ENCODE results near the gene KCNT2.

KCNT2 gene

DNA sequence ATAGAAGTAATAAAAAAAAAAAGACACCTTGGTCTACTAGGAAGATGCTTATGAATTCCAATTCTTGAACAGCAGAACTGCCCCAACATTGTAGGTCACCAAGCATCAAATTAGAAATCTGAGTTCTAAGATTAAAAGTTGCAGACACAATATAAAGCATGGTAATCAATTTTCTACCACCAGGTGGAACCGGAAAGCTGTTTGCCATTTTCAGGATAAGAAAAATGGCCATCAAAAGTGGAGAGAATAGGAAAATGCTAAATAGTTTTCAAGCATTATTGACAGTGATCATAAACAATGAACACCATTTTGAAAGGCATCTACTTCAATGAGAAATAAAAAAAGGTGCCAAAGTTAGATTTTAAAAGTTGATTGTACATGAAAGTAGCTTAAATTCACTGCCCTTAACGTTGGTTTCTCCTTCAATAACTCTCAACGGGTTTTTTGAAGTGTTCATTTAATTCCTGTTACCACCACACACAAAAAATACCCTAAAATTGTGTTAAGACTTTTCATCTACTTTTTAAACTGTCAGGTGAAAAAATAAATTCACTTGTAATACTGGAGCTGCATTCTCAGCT is 252.9 kb downstream of the KCNT2 start:
- Histone ChIP-seq H3K27ac (ENCODE audit: extremely low read depth, low read depth, low read length) (no peak overlapping the region), H3K4me1 (ENCODE audit: control insufficient read depth, insufficient read depth, low read length) (no peaks in the 10 kb centered on the region), H3K9me3 (ENCODE audit: control insufficient read depth, insufficient read depth, low read depth, low read length) (no peaks in the 10 kb centered on the region), H3K36me3 (ENCODE audit: control insufficient read depth in 2 of 2, insufficient read depth in 1 of 2, low read length in 2 of 2) (no peaks in the 10 kb centered on the region), H3K4me3 (ENCODE audit: low read depth, low read length) (no peak overlapping the region)
- TF ChIP-seq ZNF514 (tag by site-specific recombination; IDR thresholded peaks at IDR 0.05), result no peak
- no peak for TF ChIP-seq ZBTB48 (tag by site-specific recombination; IDR thresholded peaks at IDR 0.05)
- no peak for TF ChIP-seq ZFP41 (tag by site-specific recombination; IDR thresholded peaks at IDR 0.05; ENCODE audit: borderline replicate concordance)
- no peak for TF ChIP-seq PRDM1 (tag by site-specific recombination; IDR thresholded peaks at IDR 0.05)
- TF ChIP-seq, protein P1, sequence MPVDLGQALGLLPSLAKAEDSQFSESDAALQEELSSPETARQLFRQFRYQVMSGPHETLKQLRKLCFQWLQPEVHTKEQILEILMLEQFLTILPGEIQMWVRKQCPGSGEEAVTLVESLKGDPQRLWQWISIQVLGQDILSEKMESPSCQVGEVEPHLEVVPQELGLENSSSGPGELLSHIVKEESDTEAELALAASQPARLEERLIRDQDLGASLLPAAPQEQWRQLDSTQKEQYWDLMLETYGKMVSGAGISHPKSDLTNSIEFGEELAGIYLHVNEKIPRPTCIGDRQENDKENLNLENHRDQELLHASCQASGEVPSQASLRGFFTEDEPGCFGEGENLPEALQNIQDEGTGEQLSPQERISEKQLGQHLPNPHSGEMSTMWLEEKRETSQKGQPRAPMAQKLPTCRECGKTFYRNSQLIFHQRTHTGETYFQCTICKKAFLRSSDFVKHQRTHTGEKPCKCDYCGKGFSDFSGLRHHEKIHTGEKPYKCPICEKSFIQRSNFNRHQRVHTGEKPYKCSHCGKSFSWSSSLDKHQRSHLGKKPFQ (tag by site-specific recombination; IDR thresholded peaks at IDR 0.05), result no peak
- TF ChIP-seq, protein P2, sequence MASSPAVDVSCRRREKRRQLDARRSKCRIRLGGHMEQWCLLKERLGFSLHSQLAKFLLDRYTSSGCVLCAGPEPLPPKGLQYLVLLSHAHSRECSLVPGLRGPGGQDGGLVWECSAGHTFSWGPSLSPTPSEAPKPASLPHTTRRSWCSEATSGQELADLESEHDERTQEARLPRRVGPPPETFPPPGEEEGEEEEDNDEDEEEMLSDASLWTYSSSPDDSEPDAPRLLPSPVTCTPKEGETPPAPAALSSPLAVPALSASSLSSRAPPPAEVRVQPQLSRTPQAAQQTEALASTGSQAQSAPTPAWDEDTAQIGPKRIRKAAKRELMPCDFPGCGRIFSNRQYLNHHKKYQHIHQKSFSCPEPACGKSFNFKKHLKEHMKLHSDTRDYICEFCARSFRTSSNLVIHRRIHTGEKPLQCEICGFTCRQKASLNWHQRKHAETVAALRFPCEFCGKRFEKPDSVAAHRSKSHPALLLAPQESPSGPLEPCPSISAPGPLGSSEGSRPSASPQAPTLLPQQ (tag by site-specific recombination; IDR thresholded peaks at IDR 0.05), result no peak
- TF ChIP-seq, protein P3, sequence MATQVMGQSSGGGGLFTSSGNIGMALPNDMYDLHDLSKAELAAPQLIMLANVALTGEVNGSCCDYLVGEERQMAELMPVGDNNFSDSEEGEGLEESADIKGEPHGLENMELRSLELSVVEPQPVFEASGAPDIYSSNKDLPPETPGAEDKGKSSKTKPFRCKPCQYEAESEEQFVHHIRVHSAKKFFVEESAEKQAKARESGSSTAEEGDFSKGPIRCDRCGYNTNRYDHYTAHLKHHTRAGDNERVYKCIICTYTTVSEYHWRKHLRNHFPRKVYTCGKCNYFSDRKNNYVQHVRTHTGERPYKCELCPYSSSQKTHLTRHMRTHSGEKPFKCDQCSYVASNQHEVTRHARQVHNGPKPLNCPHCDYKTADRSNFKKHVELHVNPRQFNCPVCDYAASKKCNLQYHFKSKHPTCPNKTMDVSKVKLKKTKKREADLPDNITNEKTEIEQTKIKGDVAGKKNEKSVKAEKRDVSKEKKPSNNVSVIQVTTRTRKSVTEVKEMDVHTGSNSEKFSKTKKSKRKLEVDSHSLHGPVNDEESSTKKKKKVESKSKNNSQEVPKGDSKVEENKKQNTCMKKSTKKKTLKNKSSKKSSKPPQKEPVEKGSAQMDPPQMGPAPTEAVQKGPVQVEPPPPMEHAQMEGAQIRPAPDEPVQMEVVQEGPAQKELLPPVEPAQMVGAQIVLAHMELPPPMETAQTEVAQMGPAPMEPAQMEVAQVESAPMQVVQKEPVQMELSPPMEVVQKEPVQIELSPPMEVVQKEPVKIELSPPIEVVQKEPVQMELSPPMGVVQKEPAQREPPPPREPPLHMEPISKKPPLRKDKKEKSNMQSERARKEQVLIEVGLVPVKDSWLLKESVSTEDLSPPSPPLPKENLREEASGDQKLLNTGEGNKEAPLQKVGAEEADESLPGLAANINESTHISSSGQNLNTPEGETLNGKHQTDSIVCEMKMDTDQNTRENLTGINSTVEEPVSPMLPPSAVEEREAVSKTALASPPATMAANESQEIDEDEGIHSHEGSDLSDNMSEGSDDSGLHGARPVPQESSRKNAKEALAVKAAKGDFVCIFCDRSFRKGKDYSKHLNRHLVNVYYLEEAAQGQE (tag by site-specific recombination; IDR thresholded peaks at IDR 0.05), result no peak
- TF ChIP-seq RBAK (tag by site-specific recombination; IDR thresholded peaks at IDR 0.05), result no peak
- TF ChIP-seq MYNN (tag by site-specific recombination; IDR thresholded peaks at IDR 0.05; ENCODE audit: borderline replicate concordance), result no peak
- no peak for TF ChIP-seq ZNF202 (tag by site-specific recombination; IDR thresholded peaks at IDR 0.05; ENCODE audit: borderline replicate concordance)
- TF ChIP-seq, protein P4, sequence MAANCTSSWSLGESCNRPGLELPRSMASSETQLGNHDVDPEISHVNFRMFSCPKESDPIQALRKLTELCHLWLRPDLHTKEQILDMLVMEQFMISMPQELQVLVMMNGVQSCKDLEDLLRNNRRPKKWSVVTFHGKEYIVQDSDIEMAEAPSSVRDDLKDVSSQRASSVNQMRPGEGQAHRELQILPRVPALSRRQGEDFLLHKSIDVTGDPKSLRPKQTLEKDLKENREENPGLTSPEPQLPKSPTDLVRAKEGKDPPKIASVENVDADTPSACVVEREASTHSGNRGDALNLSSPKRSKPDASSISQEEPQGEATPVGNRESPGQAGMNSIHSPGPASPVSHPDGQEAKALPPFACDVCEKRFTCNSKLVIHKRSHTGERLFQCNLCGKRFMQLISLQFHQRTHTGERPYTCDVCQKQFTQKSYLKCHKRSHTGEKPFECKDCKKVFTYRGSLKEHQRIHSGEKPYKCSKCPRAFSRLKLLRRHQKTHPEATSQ (tag by site-specific recombination; IDR thresholded peaks at IDR 0.05), result no peak
- no peak for TF ChIP-seq ZNF174 (tag by site-specific recombination; IDR thresholded peaks at IDR 0.05)
- no peak for TF ChIP-seq KLF16 (tag by site-specific recombination; IDR thresholded peaks at IDR 0.05)
- TF ChIP-seq ZNF629 (tag by site-specific recombination; IDR thresholded peaks at IDR 0.05), result no peak
- no peak for TF ChIP-seq GLI4 (tag by site-specific recombination; IDR thresholded peaks at IDR 0.05)
- POLR2A ChIA-PET, result no interaction called here
- CTCF ChIA-PET, result interaction anchor here (0.6 to 1.7 kb wide), 8 partner anchors 19 to 338 kb away, joined by 3 to 6 read pairs (median 4); no protein-coding TSS in a partner anchor

DNA sequence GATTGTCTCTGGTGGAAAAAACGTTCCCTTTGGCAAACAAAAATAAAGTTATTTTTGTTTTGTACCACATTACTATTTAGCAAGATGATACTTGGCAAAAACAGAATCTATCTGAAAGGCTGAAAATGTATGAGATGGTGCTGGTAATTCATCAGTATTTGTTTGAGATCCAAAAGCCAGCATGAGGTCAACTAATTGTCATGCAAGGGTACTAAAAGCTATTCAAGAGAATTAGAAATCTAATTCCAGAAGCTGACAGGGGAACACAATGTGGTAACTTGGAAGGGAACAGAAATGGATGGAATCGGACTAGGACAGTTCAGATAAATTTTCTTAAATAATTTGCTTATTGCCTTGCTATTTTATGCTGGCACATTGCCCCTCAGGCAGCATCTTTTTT is 263.8 kb downstream of the KCNT2 start:
- H3K4me1 ChIP-seq (ENCODE audit: control insufficient read depth, insufficient read depth, low read length), result no peaks in the 10 kb centered on the region
- no peaks in the 10 kb centered on the region for H3K9me3 ChIP-seq (ENCODE audit: control insufficient read depth, insufficient read depth, low read depth, low read length)
- ChIA-PET POLR2A (no interaction called here), CTCF (interaction anchor here (1.3 kb wide), 1 partner anchor 26 kb away, joined by 4 read pairs; no protein-coding TSS in a partner anchor)
- no peak overlapping the region for H3K27ac ChIP-seq (ENCODE audit: extremely low read depth, low read depth, low read length)
- no peaks in the 10 kb centered on the region for H3K36me3 ChIP-seq (ENCODE audit: control insufficient read depth in 2 of 2, insufficient read depth in 1 of 2, low read length in 2 of 2)
- no peak overlapping the region for H3K4me3 ChIP-seq (ENCODE audit: low read depth, low read length)
- TF ChIP-seq, protein P5, sequence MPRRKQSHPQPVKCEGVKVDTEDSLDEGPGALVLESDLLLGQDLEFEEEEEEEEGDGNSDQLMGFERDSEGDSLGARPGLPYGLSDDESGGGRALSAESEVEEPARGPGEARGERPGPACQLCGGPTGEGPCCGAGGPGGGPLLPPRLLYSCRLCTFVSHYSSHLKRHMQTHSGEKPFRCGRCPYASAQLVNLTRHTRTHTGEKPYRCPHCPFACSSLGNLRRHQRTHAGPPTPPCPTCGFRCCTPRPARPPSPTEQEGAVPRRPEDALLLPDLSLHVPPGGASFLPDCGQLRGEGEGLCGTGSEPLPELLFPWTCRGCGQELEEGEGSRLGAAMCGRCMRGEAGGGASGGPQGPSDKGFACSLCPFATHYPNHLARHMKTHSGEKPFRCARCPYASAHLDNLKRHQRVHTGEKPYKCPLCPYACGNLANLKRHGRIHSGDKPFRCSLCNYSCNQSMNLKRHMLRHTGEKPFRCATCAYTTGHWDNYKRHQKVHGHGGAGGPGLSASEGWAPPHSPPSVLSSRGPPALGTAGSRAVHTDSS (tag by site-specific recombination; IDR thresholded peaks at IDR 0.05), result no peak
- TF ChIP-seq ZNF549 (tag by site-specific recombination; IDR thresholded peaks at IDR 0.05), result no peak
- TF ChIP-seq ZNF24 (tag by site-specific recombination; IDR thresholded peaks at IDR 0.05), result no peak
- no peak for TF ChIP-seq ZEB2 (tag by site-specific recombination; IDR thresholded peaks at IDR 0.05)
- TF ChIP-seq, protein P6, sequence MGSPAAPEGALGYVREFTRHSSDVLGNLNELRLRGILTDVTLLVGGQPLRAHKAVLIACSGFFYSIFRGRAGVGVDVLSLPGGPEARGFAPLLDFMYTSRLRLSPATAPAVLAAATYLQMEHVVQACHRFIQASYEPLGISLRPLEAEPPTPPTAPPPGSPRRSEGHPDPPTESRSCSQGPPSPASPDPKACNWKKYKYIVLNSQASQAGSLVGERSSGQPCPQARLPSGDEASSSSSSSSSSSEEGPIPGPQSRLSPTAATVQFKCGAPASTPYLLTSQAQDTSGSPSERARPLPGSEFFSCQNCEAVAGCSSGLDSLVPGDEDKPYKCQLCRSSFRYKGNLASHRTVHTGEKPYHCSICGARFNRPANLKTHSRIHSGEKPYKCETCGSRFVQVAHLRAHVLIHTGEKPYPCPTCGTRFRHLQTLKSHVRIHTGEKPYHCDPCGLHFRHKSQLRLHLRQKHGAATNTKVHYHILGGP (tag by site-specific recombination; IDR thresholded peaks at IDR 0.05), result no peak
- no peak for TF ChIP-seq MYNN (tag by site-specific recombination; IDR thresholded peaks at IDR 0.05; ENCODE audit: borderline replicate concordance)
- no peak for TF ChIP-seq OVOL3 (tag by site-specific recombination; IDR thresholded peaks at IDR 0.05)
- TF ChIP-seq ZNF510 (tag by site-specific recombination; IDR thresholded peaks at IDR 0.05; ENCODE audit: insufficient replicate concordance), result no peak
- TF ChIP-seq GLI4 (tag by site-specific recombination; IDR thresholded peaks at IDR 0.05), result no peak
- TF ChIP-seq ZNF830 (tag by site-specific recombination; IDR thresholded peaks at IDR 0.05; ENCODE audit: low read depth), result no peak
